H9 (cell line): ENCODE measurements around the gene TGFBR2. TPM values are rescaled to one million over a fixed set of nuclear protein-coding genes. Genes with fewer than 3 reads are reported as not detected.

ENCODE experiments used
- DNase-seq: peaks from one replicate; pipeline ENCODE4 v3.0.0-alpha.2; 2017
- H2AFZ ChIP-seq: one replicate; pipeline ENCODE4 v1.6.1; 2013; ENCODE audit warnings: mild to moderate bottlenecking, low read length, control low read depth, moderate library complexity
- H2AK5ac ChIP-seq: 2 replicates; pipeline ENCODE4 v1.6.1; 2013; ENCODE audit warnings: low read length, control low read depth, mixed read lengths; ENCODE audit not compliant: insufficient read length
- H2BK120ac ChIP-seq: one replicate; pipeline ENCODE4 v1.6.1; 2013; ENCODE audit warnings: low read depth, mild to moderate bottlenecking, low read length, control low read depth, inconsistent platforms; ENCODE audit not compliant: poor library complexity, severe bottlenecking
- H2BK12ac ChIP-seq: 2 replicates; pipeline ENCODE4 v1.6.1; 2013; ENCODE audit warnings: low read length, control low read depth, mixed read lengths, low read depth; ENCODE audit not compliant: insufficient read length
- H2BK15ac ChIP-seq: 2 replicates; pipeline ENCODE4 v1.6.1; 2013; ENCODE audit warnings: low read depth, low read length, control low read depth
- H2BK20ac ChIP-seq: one replicate; pipeline ENCODE4 v1.6.1; 2013; ENCODE audit warnings: low read depth, mild to moderate bottlenecking, low read length, control low read depth, inconsistent platforms; ENCODE audit not compliant: poor library complexity, severe bottlenecking
- H2BK5ac ChIP-seq: 2 replicates; pipeline ENCODE4 v1.6.1; 2013; ENCODE audit warnings: low read length, control low read depth, mixed read lengths; ENCODE audit not compliant: insufficient read length
- H3K14ac ChIP-seq: 2 replicates; pipeline ENCODE4 v1.6.1; 2013; ENCODE audit warnings: low read length, control low read depth; ENCODE audit not compliant: insufficient read depth
- H3K18ac ChIP-seq: 2 replicates; pipeline ENCODE4 v1.6.1; 2013; ENCODE audit warnings: low read depth, mild to moderate bottlenecking, mixed read lengths, low read length, control low read depth; ENCODE audit not compliant: insufficient read length
- H3K23ac ChIP-seq: 2 replicates; pipeline ENCODE4 v1.6.1; 2013; ENCODE audit warnings: low read length, control low read depth, mixed read lengths, low read depth; ENCODE audit not compliant: insufficient read length
- H3K23me2 ChIP-seq: 2 replicates; pipeline ENCODE4 v1.6.1; 2013; ENCODE audit warnings: low read depth, mild to moderate bottlenecking, mixed read lengths, low read length, control low read depth; ENCODE audit not compliant: insufficient read length, poor library complexity, severe bottlenecking
- H3K27ac ChIP-seq: 2 replicates; pipeline ENCODE4 v1.5.1; 2013; ENCODE audit warnings: low read length, control low read depth, mixed read lengths, low read depth; ENCODE audit not compliant: insufficient read length
- H3K27me3 ChIP-seq: 2 replicates; pipeline ENCODE4 v1.6.1; 2013; ENCODE audit warnings: low read length, control low read depth, inconsistent platforms; ENCODE audit not compliant: insufficient read depth
- H3K4ac ChIP-seq: 2 replicates; pipeline ENCODE4 v1.6.1; 2013; ENCODE audit warnings: low read depth, mild to moderate bottlenecking, control low read depth, inconsistent platforms, low read length, moderate library complexity
- H3K4me1 ChIP-seq: 2 replicates; pipeline ENCODE4 v1.6.1; 2013; ENCODE audit warnings: low read length, control low read depth, inconsistent platforms; ENCODE audit not compliant: insufficient read depth
- H3K4me2 ChIP-seq: 2 replicates; pipeline ENCODE4 v1.6.1; 2013; ENCODE audit warnings: low read length, control low read depth, mixed read lengths; ENCODE audit not compliant: insufficient read length, insufficient read depth
- H3K56ac ChIP-seq: 2 replicates; pipeline ENCODE4 v1.6.1; 2013; ENCODE audit warnings: low read depth, mild to moderate bottlenecking, mixed read lengths, low read length, control low read depth; ENCODE audit not compliant: insufficient read length
- H3K79me1 ChIP-seq: 2 replicates; pipeline ENCODE4 v1.6.1; 2013; ENCODE audit warnings: low read depth, mild to moderate bottlenecking, moderate library complexity, low read length, control low read depth, inconsistent platforms; ENCODE audit not compliant: insufficient read depth, poor library complexity, severe bottlenecking
- H3K79me2 ChIP-seq: 2 replicates; pipeline ENCODE4 v1.6.1; 2013; ENCODE audit warnings: low read length, control low read depth, inconsistent platforms; ENCODE audit not compliant: insufficient read depth
- H3K9ac ChIP-seq: 2 replicates; pipeline ENCODE4 v1.6.1; 2013; ENCODE audit warnings: low read length, control low read depth, mixed read lengths; ENCODE audit not compliant: insufficient read length; ENCODE audit errors: extremely low read depth
- H3K9me3 ChIP-seq: one replicate; pipeline ENCODE4 v1.6.1; 2013; ENCODE audit warnings: low read depth, low read length, inconsistent platforms; ENCODE audit not compliant: control insufficient read depth
- H3T11ph ChIP-seq: one replicate; pipeline ENCODE4 v1.6.1; 2013; ENCODE audit warnings: mild to moderate bottlenecking, low read length, control low read depth, inconsistent platforms
- H4K20me1 ChIP-seq: one replicate; pipeline ENCODE4 v1.6.1; 2013; ENCODE audit not compliant: control insufficient read depth, insufficient read length, insufficient read depth
- H4K5ac ChIP-seq: 2 replicates; pipeline ENCODE4 v1.6.1; 2013; ENCODE audit warnings: low read depth, mild to moderate bottlenecking, mixed read lengths, low read length, control low read depth; ENCODE audit not compliant: insufficient read length
- H4K8ac ChIP-seq: replicated peaks from 2 replicates; pipeline ENCODE4 v1.6.1; 2013; ENCODE audit warnings: low read length, control low read depth, mixed read lengths, low read depth; ENCODE audit not compliant: insufficient read length
- H4K91ac ChIP-seq: 2 replicates; pipeline ENCODE4 v1.6.1; 2013; ENCODE audit warnings: low read depth, mild to moderate bottlenecking, moderate library complexity, mixed read lengths, low read length, control low read depth; ENCODE audit not compliant: insufficient read length
- H3K27ac Mint-ChIP-seq, 3 experiments: 2 replicates in 2 of 3; 3 replicates in 1 of 3; pipeline ENCODE4 v1.8.0; 2020 to 2021; ENCODE audit warnings: mixed read lengths in 3 of 3, mild to moderate bottlenecking in 1 of 3, moderate library complexity in 1 of 3
- H3K27me3 Mint-ChIP-seq: 2 replicates; pipeline ENCODE4 v1.8.0; 2021; ENCODE audit warnings: low read depth, mild to moderate bottlenecking, moderate library complexity, mixed read lengths
- H3K36me3 Mint-ChIP-seq, 3 experiments: 2 replicates in 2 of 3; 3 replicates in 1 of 3; pipeline ENCODE4 v1.8.0; 2020 to 2021; ENCODE audit warnings: low read depth in 3 of 3, mixed read lengths in 3 of 3; ENCODE audit not compliant: insufficient read depth in 1 of 3
- H3K4me1 Mint-ChIP-seq, 2 experiments: 2 replicates each; pipeline ENCODE4 v1.8.0; 2020; ENCODE audit warnings: mixed read lengths in 2 of 2
- H3K4me3 Mint-ChIP-seq, 2 experiments: 2 replicates in 1 of 2; 3 replicates in 1 of 2; pipeline ENCODE4 v1.8.0; 2020 to 2021; ENCODE audit warnings: mild to moderate bottlenecking in 2 of 2, mixed read lengths in 2 of 2, moderate library complexity in 1 of 2
- H3K9me3 Mint-ChIP-seq, 2 experiments: 2 replicates in 1 of 2; 3 replicates in 1 of 2; pipeline ENCODE4 v1.8.0; 2020; ENCODE audit warnings: mild to moderate bottlenecking in 2 of 2, mixed read lengths in 2 of 2, moderate library complexity in 1 of 2
- WGBS: extraction: QIAGEN DNeasy Blood & Tissue Kit; methylation state at CpG from one replicate; pipeline ENCODE4 v1.1.7; 2013; ENCODE audit warnings: missing lambda C conversion rate, low lambda C conversion rate, mixed read lengths; ENCODE audit not compliant: insufficient read length; ENCODE audit errors: extremely low coverage; 5-methylcytosine and 5-hydroxymethylcytosine counted together
- total RNA-seq: library from RNA; stranded (reverse); gene quantifications from 2 replicates; pipeline ENCODE4 v1.2.1, GENCODE V29; 2021
- TF ChIP-seq, protein P1 (sequence below): fragments of 200-600 bp; sonication (generic); conservative IDR thresholded peaks from 3 replicates; pipeline ENCODE4 v1.8.0; 2021; ENCODE audit warnings: antibody characterized with exemption, mild to moderate bottlenecking

Gene TGFBR2
- total RNA-seq, 1 experiment from 2014 or later: 10.6 TPM

DNA sequence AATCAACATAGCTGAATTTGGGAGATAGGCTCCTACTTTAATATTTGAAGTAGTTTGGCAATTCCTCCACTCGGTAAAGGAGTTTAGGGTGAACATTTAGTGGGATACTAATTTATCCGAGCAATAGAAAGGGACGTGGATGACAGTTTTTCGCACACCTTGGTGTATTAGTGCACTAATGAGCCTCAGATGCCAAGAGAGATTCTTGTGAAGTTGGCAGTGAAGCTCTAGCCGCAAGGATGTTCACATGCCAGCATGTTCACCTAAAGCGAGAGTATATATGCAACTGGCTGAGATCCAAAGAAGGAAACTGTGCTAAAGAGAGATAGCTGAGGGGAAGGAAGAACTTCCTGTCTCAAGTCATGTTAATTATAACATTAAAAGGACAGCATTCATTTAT lies 58.5 kb downstream of the TGFBR2 start:
- Mint-ChIP-seq H3K36me3 (peaks cover 6 to 16% (median 10%) of the 10 kb centered on the region in 3 experiments; a peak in 5 of 7 replicates), H3K4me1 (peaks cover 52 to 54% of the 10 kb centered on the region in 2 experiments), H3K27ac (peak overlapping the region in 1 of 3 experiments; percentile 2; a peak in 1 of 7 replicates), H3K9me3 (no peaks in the 10 kb centered on the region), H3K27me3 (no peaks in the 10 kb centered on the region), H3K4me3 (no peak overlapping the region)
- no peak overlapping the region for H2AK5ac ChIP-seq
- no peak overlapping the region for H2BK120ac ChIP-seq
- WGBS: no CpG with 5 or more reads among the region's 6 CpGs
- H3K9ac ChIP-seq: no peak overlapping the region
- no peak overlapping the region for H2BK5ac ChIP-seq
- no peak overlapping the region for H3K56ac ChIP-seq
- no peak overlapping the region for H3K4ac ChIP-seq
- no peak overlapping the region for H3K23ac ChIP-seq
- no peaks in the 10 kb centered on the region for H3K79me1 ChIP-seq
- no peaks in the 10 kb centered on the region for H3K79me2 ChIP-seq
- peaks cover 5% of the 10 kb centered on the region for H3K4me1 ChIP-seq
- no peak overlapping the region for H4K91ac ChIP-seq
- TF ChIP-seq, protein P1, sequence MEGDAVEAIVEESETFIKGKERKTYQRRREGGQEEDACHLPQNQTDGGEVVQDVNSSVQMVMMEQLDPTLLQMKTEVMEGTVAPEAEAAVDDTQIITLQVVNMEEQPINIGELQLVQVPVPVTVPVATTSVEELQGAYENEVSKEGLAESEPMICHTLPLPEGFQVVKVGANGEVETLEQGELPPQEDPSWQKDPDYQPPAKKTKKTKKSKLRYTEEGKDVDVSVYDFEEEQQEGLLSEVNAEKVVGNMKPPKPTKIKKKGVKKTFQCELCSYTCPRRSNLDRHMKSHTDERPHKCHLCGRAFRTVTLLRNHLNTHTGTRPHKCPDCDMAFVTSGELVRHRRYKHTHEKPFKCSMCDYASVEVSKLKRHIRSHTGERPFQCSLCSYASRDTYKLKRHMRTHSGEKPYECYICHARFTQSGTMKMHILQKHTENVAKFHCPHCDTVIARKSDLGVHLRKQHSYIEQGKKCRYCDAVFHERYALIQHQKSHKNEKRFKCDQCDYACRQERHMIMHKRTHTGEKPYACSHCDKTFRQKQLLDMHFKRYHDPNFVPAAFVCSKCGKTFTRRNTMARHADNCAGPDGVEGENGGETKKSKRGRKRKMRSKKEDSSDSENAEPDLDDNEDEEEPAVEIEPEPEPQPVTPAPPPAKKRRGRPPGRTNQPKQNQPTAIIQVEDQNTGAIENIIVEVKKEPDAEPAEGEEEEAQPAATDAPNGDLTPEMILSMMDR: no peak
- no peak overlapping the region for H4K8ac ChIP-seq
- no peaks in the 10 kb centered on the region for H4K20me1 ChIP-seq
- H2BK12ac ChIP-seq: no peak overlapping the region
- H3K14ac ChIP-seq: no peak overlapping the region
- no peak overlapping the region for H2AFZ ChIP-seq
- no peak overlapping the region for H2BK15ac ChIP-seq
- no peaks in the 10 kb centered on the region for H3K9me3 ChIP-seq
- no peaks in the 10 kb centered on the region for H3K27me3 ChIP-seq
- no peak for DNase-seq
- no peak overlapping the region for H3T11ph ChIP-seq
- no peaks in the 10 kb centered on the region for H3K23me2 ChIP-seq
- no peak overlapping the region for H3K4me2 ChIP-seq
- no peak overlapping the region for H3K18ac ChIP-seq
- peak overlapping the region; percentile 35 for H3K27ac ChIP-seq
- no peak overlapping the region for H2BK20ac ChIP-seq
- H4K5ac ChIP-seq: no peak overlapping the region
